GM19240 (cell line): ENCODE measurements around the gene SPINK9.
"Not testable (repeated sequence)": the region's sequence is repeated elsewhere in the genome, so short reads cannot be mapped to it uniquely, and the experiment has no call there.

Source experiments
- DNase-seq: peaks from one replicate; pipeline ENCODE4 v3.0.0; 2011; ENCODE audit warnings: low spot score; ENCODE audit not compliant: insufficient read length

Gene SPINK9

GRCh38 chr5:148335259-148335658 is at the start of gene SPINK9:
SPINK9 (plus strand) TSS chr5:148335559; CDS start chr5:148335614, 55 bp downstream.
- DNase-seq, result no peak

GRCh38 chr5:148290271-148291195 is 44.8 kb upstream of the SPINK9 start:
- DNase-seq, result no peak

DNA sequence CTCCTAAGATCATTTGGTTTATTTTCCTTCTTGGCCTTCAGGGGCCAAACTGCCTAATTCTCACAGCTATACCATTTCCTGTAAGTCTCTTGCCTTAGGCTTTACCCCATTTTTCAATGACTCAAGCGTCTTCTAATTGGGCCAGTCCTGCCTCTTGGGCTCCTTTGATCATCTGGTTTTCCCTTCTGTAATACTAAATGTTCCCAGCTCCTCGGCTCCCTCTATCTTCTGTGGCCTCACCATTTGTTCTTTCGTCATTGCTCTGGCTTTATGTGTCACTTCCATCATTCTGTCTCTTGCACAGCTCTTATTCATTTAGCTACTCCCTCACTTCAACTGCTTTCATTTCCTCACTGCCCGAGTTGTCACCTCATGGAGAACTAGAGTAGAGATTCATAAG is 37.6 kb upstream of the SPINK9 start:
- no peak for DNase-seq

- no peak for DNase-seq
These were observed 28.9 kb upstream of the SPINK9 start for GRCh38 chr5:148306446-148306845.

DNA sequence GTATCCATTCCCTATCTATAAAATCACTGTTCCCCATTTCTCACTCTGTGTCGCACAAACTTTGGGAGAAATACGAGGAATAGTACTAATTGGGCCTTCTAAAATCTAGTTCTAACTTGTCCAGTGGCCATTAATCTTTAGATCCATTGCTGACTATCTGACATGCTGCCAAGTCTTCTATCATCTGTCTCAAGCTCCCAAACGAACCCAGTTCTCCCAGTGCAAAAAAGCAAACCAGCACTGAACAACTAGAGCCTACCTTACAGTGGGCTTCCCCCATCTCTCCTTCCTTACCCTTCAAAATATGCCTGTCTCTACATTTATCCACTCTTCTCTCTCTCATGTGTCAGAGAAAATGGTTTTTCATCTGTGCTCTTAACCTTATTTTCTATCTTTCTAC is 26.3 kb upstream of the SPINK9 start:
- DNase-seq, result no peak

- DNase-seq, result no peak
These were observed 25.6 kb upstream of the SPINK9 start for GRCh38 chr5:148309746-148310145.

GRCh38 chr5:148311484-148311883 is 23.9 kb upstream of the SPINK9 start:
- DNase-seq, result no peak

GRCh38 chr5:148312153-148312552 is 23.2 kb upstream of the SPINK9 start, which contains the start of gene SPINK7:
SPINK7 (plus strand) TSS chr5:148312423; CDS start chr5:148312484, 61 bp downstream.
- no peak for DNase-seq

- DNase-seq, result no peak
These were observed 21.2 kb upstream of the SPINK9 start for GRCh38 chr5:148314187-148314586.

DNA sequence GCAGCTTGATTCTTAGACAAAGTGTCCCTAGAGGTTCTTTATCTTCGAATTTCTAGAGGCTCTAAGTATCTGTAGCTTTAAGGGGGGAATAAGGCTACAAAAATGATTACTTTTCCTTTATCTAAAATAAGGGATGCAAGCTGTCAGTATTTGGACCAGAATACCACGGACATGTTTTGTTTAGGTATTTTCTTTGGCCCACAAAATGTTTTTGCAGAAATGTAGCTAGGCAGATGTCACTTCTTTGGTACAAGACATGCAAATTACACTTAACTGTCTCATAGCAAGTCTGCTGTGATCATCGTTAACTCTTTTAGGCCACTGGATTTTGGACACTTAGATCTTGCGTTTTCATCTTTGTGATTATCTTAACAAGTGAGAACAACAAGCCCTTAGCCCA is 20.6 kb upstream of the SPINK9 start:
- DNase-seq, result no peak

- not testable (repeated sequence) for DNase-seq
These were observed 15.1 kb upstream of the SPINK9 start for GRCh38 chr5:148320011-148320963.

- DNase-seq, result no peak
These were observed 2.0 kb upstream of the SPINK9 start for GRCh38 chr5:148333262-148333849.

GRCh38 chr5:148336704-148337435 is 1.5 kb downstream of the SPINK9 start:
- no peak for DNase-seq

DNA sequence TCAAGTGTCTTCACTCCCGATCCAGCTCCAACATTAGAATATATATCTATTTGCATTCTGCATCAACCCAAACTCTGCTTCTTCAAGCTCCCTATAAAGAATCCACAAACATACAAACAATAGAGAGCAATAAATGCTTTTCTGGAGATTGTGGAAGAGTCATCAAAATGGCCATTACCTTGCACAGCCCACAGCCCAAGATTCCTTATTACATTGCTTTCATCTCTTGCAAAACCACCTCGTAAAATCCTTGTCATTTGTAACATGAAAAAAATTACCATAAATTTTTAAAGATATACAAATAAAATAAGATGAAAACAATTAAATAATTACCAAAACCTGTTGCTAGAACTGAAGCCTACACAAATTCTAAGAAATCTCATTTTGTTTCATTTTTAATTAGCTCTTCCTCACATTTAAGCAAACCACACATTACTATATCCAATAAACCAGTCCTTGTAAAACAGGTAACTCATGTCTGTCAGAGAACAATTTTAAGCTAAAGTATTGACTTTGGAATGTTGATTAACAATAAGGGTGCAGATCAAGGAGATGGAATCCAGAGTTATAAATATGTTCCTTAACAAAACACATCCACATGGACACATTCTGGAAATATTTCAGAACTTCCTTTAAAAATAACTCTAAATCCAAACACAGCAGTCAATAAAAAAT is 7.1 kb downstream of the SPINK9 start:
- no peak for DNase-seq

DNA sequence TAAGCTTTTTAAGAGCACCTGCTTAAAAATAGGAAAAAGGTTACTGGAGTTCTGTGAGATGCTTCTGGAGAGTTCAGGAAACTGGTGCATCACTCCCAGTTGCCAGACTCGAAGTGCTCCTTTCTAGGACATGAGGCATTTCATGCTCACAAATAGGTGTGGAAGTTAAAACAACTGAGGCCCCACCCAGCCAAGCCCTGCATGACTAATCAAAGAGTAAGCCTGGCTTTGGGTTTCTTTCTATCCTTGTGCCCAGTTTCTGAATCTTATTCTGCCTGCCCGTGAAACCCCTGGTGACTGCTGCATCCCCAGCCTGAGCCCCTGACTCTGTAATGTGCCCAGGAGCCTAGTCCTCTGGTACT is 7.7 kb downstream of the SPINK9 start:
- DNase-seq, result no peak

GRCh38 chr5:148343603-148344487 is 8.5 kb downstream of the SPINK9 start:
- DNase-seq, result no peak

GRCh38 chr5:148347706-148348105 is 12.3 kb downstream of the SPINK9 start:
- DNase-seq, result no peak

DNA sequence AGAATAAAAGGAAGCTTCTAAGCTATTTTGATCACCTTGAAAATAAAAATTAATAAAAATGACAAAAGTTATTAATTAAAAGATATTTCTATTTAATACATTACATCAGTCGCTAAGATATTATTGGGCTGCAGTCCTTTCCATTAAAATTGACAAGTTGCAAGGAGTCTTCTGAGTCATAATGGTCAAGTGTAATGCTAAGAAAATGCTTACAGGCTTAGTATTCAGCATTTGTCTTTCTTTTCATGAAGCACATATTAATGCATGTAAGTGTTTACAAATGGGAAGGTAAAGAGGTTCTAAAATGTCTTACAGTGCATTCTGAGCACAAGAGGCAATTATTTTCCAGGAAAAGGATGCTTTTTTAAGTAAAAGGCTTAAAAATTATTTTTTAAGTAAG is 17.3 kb downstream of the SPINK9 start:
- no peak for DNase-seq

DNA sequence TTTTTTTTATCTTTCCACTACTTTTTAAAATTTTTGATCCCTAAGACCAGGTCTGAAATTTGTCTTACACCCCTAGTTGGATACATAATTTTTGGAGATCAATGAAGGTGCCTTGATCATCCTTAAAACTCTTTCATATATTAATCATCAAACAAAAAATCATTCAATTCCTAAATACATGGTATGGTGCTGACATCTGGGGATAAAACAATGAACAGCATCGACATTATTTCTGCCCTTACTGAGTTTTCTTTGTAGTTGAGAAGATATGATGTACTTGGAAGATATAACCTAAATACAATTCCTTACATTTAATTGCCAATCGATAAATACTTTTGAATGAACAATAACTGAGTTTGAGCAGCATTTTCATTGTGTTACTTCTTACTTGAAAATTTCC is 18.3 kb downstream of the SPINK9 start:
- DNase-seq, result no peak
